Adrenal gland (tissue), 12 donors: ENCODE data around the gene PRPF31. TPM values are rescaled to one million over a fixed set of nuclear protein-coding genes. Genes with fewer than 3 reads are reported as not detected.
A peak's percentile ranks its signal among the peaks of the same experiment; 100 is the strongest.

Experiments
- DNase-seq, 7 donors: peaks; one replicate each; pipeline ENCODE4 v3.0.0-alpha.2; 2019 to 2020
- H3K27ac ChIP-seq, 5 donors: fragments of 200-600 bp; sonication (generic) in 4 of 5; 1 replicate in 3 of 5; 2 replicates in 2 of 5; pipeline versions ENCODE4 v1.5.1 to v1.8.0; 2016 to 2020; ENCODE audit warnings: mild to moderate bottlenecking in 1 of 5
- H3K27me3 ChIP-seq: fragments of 200-600 bp; 2 replicates; pipeline ENCODE4 v1.8.0; 2021
- H3K36me3 ChIP-seq, 2 donors: fragments of 200-600 bp; replicated peaks in 1 of 2; 1 replicate in 1 of 2; 2 replicates in 1 of 2; pipeline versions ENCODE4 v1.5.1 to v1.8.0; 2018 to 2022
- H3K4me1 ChIP-seq, 2 donors: fragments of 200-600 bp; replicated peaks in 1 of 2; 1 replicate in 1 of 2; 2 replicates in 1 of 2; pipeline versions ENCODE4 v1.5.1 to v1.8.0; 2018 to 2021
- H3K4me3 ChIP-seq, 4 donors: fragments of 200-600 bp; sonication (generic) in 3 of 4; one replicate each; pipeline ENCODE4 v1.5.1; 2016 to 2018
- H3K9me3 ChIP-seq, 3 donors: fragments of 200-600 bp; sonication (generic) in 1 of 3; replicated peaks in 1 of 3; 1 replicate in 2 of 3; 2 replicates in 1 of 3; pipeline versions ENCODE4 v1.5.1 to v1.8.0; 2016 to 2021
- CTCF ChIP-seq, 6 experiments: fragments of 450-650 bp in 4 of 6; fragments of 200-600 bp in 2 of 6; sonication (generic) in 1 of 6; IDR thresholded peaks; 1 replicate in 5 of 6; 2 replicates in 1 of 6; pipeline versions ENCODE4 v1.5.1 to v1.8.0; 2016 to 2021; ENCODE audit warnings: antibody characterized with exemption in 6 of 6, mild to moderate bottlenecking in 2 of 6, moderate library complexity in 1 of 6
- POLR2A ChIP-seq, 2 donors: fragments of 450-650 bp; IDR thresholded peaks; one replicate each; pipeline ENCODE4 v1.6.1; 2017; ENCODE audit warnings: antibody characterized with exemption in 2 of 2, mild to moderate bottlenecking in 2 of 2, moderate library complexity in 1 of 2
- WGBS, 4 donors: extraction: QIAGEN DNeasy Blood & Tissue Kit in 2 of 4; methylation state at CpG; one replicate each; pipeline versions ENCODE4 v1.1.5 to v1.1.7; 2013 to 2017; 5-methylcytosine and 5-hydroxymethylcytosine counted together
- intact Hi-C, 2 donors: fragments of 100-400 bp; cut with DNase I; formaldehyde crosslinking; loops; one replicate each; pipeline versions ENCODE4 v1.14.1 to v1.15.0; 2022 to 2023
- polyA plus RNA-seq, 3 donors: library from polyadenylated mRNA; stranded (reverse); fragments of 200-250 nt in 2 of 3; fragments of 350-450 nt in 1 of 3; fragmentation: Illumina TruSeq in 1 of 3; extraction: RNeasy Lipid Tissue Mini Kit (QIAGEN cat#74804) in 1 of 3; gene quantifications; one replicate each; pipeline ENCODE4 v1.2.3, GENCODE V29; 2013 to 2014
- total RNA-seq, 9 donors: library from RNA; depleted of rRNA in 4 of 9; stranded (reverse); fragments of >200 nt in 4 of 9; fragments of 120-200 nt in 1 of 9; fragmentation: NEBNext Ultra II Directional in 1 of 9; extraction: Animal tissue kit (Norgen Biotek cat#: 25700) in 1 of 9; gene quantifications; one replicate each; pipeline versions ENCODE4 v1.1.0 to v1.2.4, GENCODE V29; 2013 to 2023
- donor health status: healthy with polysubstance abuse.
- donor health status: Bipolar disorder and iron deficiency.
- donor health status: DM: yes; HTN: yes; CAD: no.
- donor health status: DM: no; HTN: no; CAD: no.
- donor health status: DM: no; HTN: no; CAD: no.
- donor health status: DM: yes; HTN: yes; CAD: no.

The PRPF31 gene
- total and polyA plus RNA-seq, 12 donors: 36.1 to 91.7 (median 54.4) TPM

DNA sequence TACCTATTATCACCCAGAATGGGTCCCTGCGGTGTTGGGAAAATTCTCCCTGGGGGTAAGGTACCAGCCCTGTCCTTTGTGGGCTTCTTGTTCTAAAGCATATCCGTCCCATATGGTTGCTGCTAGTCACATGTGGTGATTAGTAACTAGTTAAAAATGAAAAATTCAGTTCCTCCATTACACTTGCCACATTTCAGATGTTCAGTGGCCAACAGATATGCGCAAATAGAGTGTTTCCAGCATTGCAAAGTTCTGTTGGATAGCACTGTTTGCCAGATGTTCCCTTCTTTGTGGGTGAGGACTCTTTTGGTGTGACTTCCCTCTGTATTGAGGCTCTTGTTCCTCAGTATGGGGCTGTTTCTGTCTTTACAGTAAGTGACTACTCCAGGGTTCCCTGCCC, 25.8 kb downstream of the PRPF31 start:
- Histone ChIP-seq H3K27me3 (no peaks in the 10 kb centered on the region), H3K27ac (no peak overlapping the region), H3K4me3 (no peak overlapping the region), H3K36me3 (peaks cover 0 to 40% of the 10 kb centered on the region in 2 donors), H3K4me1 (peaks cover 15 to 31% of the 10 kb centered on the region in 2 donors), H3K9me3 (no peaks in the 10 kb centered on the region)
- 90 to 95% (median 95%) methylated on average over 3 of the region's 3 CpGs for WGBS, 4 donors
- intact Hi-C loops: no loop called here
- DNase-seq: no peak
- TF ChIP-seq CTCF (IDR thresholded peaks at IDR 0.05): no peak
- TF ChIP-seq POLR2A (IDR thresholded peaks at IDR 0.05): no peak

GRCh38 chr19:54142166-54142780, 26.7 kb downstream of the PRPF31 start:
- H3K27me3 ChIP-seq: no peaks in the 10 kb centered on the region
- TF ChIP-seq POLR2A (IDR thresholded peaks at IDR 0.05) (no peak), CTCF (IDR thresholded peaks at IDR 0.05) (no peak)
- peaks cover 10 to 28% of the 10 kb centered on the region in 2 donors for H3K4me1 ChIP-seq
- H3K27ac ChIP-seq: no peak overlapping the region
- H3K36me3 ChIP-seq: peaks cover 0 to 49% of the 10 kb centered on the region in 2 donors
- H3K4me3 ChIP-seq: no peak overlapping the region
- no peak for DNase-seq
- intact Hi-C loops: no loop called here
- 83 to 92% (median 85%) methylated on average over 7 of the region's 7 CpGs for WGBS, 4 donors
- no peaks in the 10 kb centered on the region for H3K9me3 ChIP-seq

DNA sequence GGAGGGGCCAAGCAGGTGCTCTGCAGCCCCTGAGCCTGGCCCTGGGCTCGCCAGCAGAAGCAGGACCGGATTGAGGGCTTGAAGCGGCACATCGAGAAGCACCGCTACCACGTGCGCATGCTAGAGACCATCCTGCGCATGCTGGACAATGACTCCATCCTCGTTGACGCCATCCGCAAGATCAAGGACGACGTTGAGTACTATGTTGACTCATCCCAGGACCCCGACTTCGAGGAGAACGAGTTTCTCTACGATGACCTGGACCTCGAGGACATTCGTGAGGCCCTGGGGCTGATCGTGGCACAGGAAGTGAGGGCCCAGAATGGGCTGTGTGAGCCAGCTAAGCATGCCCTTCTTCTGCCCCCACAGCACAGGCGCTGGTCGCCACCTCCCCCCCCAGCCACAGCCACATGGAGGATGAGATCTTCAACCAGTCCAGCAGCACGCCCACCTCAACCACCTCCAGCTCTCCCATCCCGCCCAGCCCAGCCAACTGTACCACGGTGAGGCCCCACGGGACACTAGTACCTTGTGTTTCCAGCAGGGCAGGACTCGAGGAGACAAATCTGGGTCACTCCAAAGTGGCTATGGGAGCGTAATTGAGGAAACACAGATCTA, 30.1 kb downstream of the PRPF31 start:
- no peaks in the 10 kb centered on the region for H3K9me3 ChIP-seq
- intact Hi-C loops: no loop called here
- TF ChIP-seq POLR2A (IDR thresholded peaks at IDR 0.05): no peak
- no peak for TF ChIP-seq CTCF (IDR thresholded peaks at IDR 0.05)
- no peaks in the 10 kb centered on the region for H3K27me3 ChIP-seq
- peak in 3 of 7 donors; percentile 59 to 73 (median 64) for DNase-seq
- peaks cover 0 to 83% of the 10 kb centered on the region in 2 donors for H3K36me3 ChIP-seq
- H3K4me1 ChIP-seq: peaks cover 0 to 6% of the 10 kb centered on the region in 2 donors
- no peak overlapping the region for H3K4me3 ChIP-seq
- WGBS, 4 donors: 69 to 80% (median 73%) methylated on average over 19 to 28 of the region's 28 CpGs
- peak overlapping the region in 2 of 5 donors; percentile 44 to 66 for H3K27ac ChIP-seq

- no peak for DNase-seq
- no peaks in the 10 kb centered on the region for H3K27me3 ChIP-seq
These were observed 32.1 kb downstream of the PRPF31 start for GRCh38 chr19:54147676-54148075.

More at GRCh38 chr19:54147676-54148075, 32.1 kb downstream of the PRPF31 start:
- intact Hi-C loops: no loop called here
- WGBS, 4 donors: 67 to 93% (median 77%) methylated on average over 3 of the region's 3 CpGs
- Histone ChIP-seq H3K27ac (peak overlapping the region in 1 of 5 donors; percentile 49), H3K36me3 (peaks cover 0 to 100% of the 10 kb centered on the region in 2 donors), H3K9me3 (no peaks in the 10 kb centered on the region), H3K4me1 (no peaks in the 10 kb centered on the region), H3K4me3 (no peak overlapping the region)
- no peak for TF ChIP-seq CTCF (IDR thresholded peaks at IDR 0.05)
- no peak for TF ChIP-seq POLR2A (IDR thresholded peaks at IDR 0.05)
